ENCODE results near the gene NAP1L1.

Gene NAP1L1

GRCh38 chr12:76038176-76038575, 46.3 kb downstream of the NAP1L1 start:
- no peak for DNase-seq (ENCODE audit: low read depth, low spot score)

- peak; percentile 83 for DNase-seq (ENCODE audit: low read depth, low spot score)
Observed at GRCh38 chr12:76037130-76038103, 47.1 kb downstream of the NAP1L1 start.

- DNase-seq (ENCODE audit: low read depth, low spot score) = no peak
Observed at GRCh38 chr12:76035045-76035444, 49.4 kb downstream of the NAP1L1 start.

GRCh38 chr12:76033081-76034011, 51.1 kb downstream of the NAP1L1 start:
- DNase-seq (ENCODE audit: low read depth, low spot score) = peak; percentile 28

- peak; percentile 78 for DNase-seq (ENCODE audit: low read depth, low spot score)
Observed at GRCh38 chr12:76032043-76032981, 52.2 kb downstream of the NAP1L1 start.

GRCh38 chr12:76031414-76032042, 53.0 kb downstream of the NAP1L1 start, which contains the start of gene PHLDA1:
Gene PHLDA1 (minus strand): TSS chr12:76031776.
- DNase-seq (ENCODE audit: low read depth, low spot score) = peak; percentile 100

- DNase-seq (ENCODE audit: low read depth, low spot score) = no peak
Observed at GRCh38 chr12:76031081-76031413, 53.4 kb downstream of the NAP1L1 start.

GRCh38 chr12:76030341-76031080, 54.0 kb downstream of the NAP1L1 start:
- DNase-seq (ENCODE audit: low read depth, low spot score) = peak; percentile 74

GRCh38 chr12:76029982-76030340, 54.5 kb downstream of the NAP1L1 start:
- peak; percentile 63 for DNase-seq (ENCODE audit: low read depth, low spot score)

GRCh38 chr12:76028571-76029277, 55.8 kb downstream of the NAP1L1 start:
- DNase-seq (ENCODE audit: low read depth, low spot score) = peak; percentile 33

GRCh38 chr12:76026643-76027063, 57.8 kb downstream of the NAP1L1 start:
- peak; percentile 51 for DNase-seq (ENCODE audit: low read depth, low spot score)

GRCh38 chr12:76025601-76026575, 58.6 kb downstream of the NAP1L1 start:
- peak; percentile 72 for DNase-seq (ENCODE audit: low read depth, low spot score)

- DNase-seq (ENCODE audit: low read depth, low spot score) = peak; percentile 74
Observed at GRCh38 chr12:76024942-76025600, 59.4 kb downstream of the NAP1L1 start.

- peak; percentile 33 for DNase-seq (ENCODE audit: low read depth, low spot score)
Observed at GRCh38 chr12:76024102-76024781, 60.2 kb downstream of the NAP1L1 start.

- no peak for DNase-seq (ENCODE audit: low read depth, low spot score)
Observed at GRCh38 chr12:76023069-76023690, 61.3 kb downstream of the NAP1L1 start.

GRCh38 chr12:76022506-76022905, 62.0 kb downstream of the NAP1L1 start:
- no peak for DNase-seq (ENCODE audit: low read depth, low spot score)
